Neural progenitor cell (in vitro differentiated cells): ENCODE measurements around the gene MYB.

Source experiments
- CTCF ChIP-seq: fragments of 200-600 bp; sonication (generic); IDR thresholded peaks from 2 replicates; pipeline ENCODE4 v1.5.1; 2017; ENCODE audit warnings: antibody characterized with exemption, mild to moderate bottlenecking
- EZH2phosphoT487 ChIP-seq: fragments of 200-600 bp; sonication (generic); IDR thresholded peaks from 2 replicates; pipeline ENCODE4 v1.6.1; 2017; ENCODE audit warnings: antibody characterized with exemption

GRCh38 chr6:135229996-135230395, 48.9 kb downstream of the MYB start:
- TF ChIP-seq CTCF = no peak
- TF ChIP-seq EZH2phosphoT487 = no peak
